H9 (cell line): ENCODE measurements around the gene BMP2K. TPM values are rescaled to one million over a fixed set of nuclear protein-coding genes. Genes with fewer than 3 reads are reported as not detected.

Source experiments
- DNase-seq: peaks from one replicate; pipeline ENCODE4 v3.0.0-alpha.2; 2017
- H2AFZ ChIP-seq: one replicate; pipeline ENCODE4 v1.6.1; 2013; ENCODE audit warnings: mild to moderate bottlenecking, low read length, control low read depth, moderate library complexity
- H2AK5ac ChIP-seq: 2 replicates; pipeline ENCODE4 v1.6.1; 2013; ENCODE audit warnings: low read length, control low read depth, mixed read lengths; ENCODE audit not compliant: insufficient read length
- H2BK120ac ChIP-seq: one replicate; pipeline ENCODE4 v1.6.1; 2013; ENCODE audit warnings: low read depth, mild to moderate bottlenecking, low read length, control low read depth, inconsistent platforms; ENCODE audit not compliant: poor library complexity, severe bottlenecking
- H2BK12ac ChIP-seq: 2 replicates; pipeline ENCODE4 v1.6.1; 2013; ENCODE audit warnings: low read length, control low read depth, mixed read lengths, low read depth; ENCODE audit not compliant: insufficient read length
- H2BK15ac ChIP-seq: 2 replicates; pipeline ENCODE4 v1.6.1; 2013; ENCODE audit warnings: low read depth, low read length, control low read depth
- H2BK20ac ChIP-seq: one replicate; pipeline ENCODE4 v1.6.1; 2013; ENCODE audit warnings: low read depth, mild to moderate bottlenecking, low read length, control low read depth, inconsistent platforms; ENCODE audit not compliant: poor library complexity, severe bottlenecking
- H2BK5ac ChIP-seq: 2 replicates; pipeline ENCODE4 v1.6.1; 2013; ENCODE audit warnings: low read length, control low read depth, mixed read lengths; ENCODE audit not compliant: insufficient read length
- H3K14ac ChIP-seq: 2 replicates; pipeline ENCODE4 v1.6.1; 2013; ENCODE audit warnings: low read length, control low read depth; ENCODE audit not compliant: insufficient read depth
- H3K18ac ChIP-seq: 2 replicates; pipeline ENCODE4 v1.6.1; 2013; ENCODE audit warnings: low read depth, mild to moderate bottlenecking, mixed read lengths, low read length, control low read depth; ENCODE audit not compliant: insufficient read length
- H3K23ac ChIP-seq: 2 replicates; pipeline ENCODE4 v1.6.1; 2013; ENCODE audit warnings: low read length, control low read depth, mixed read lengths, low read depth; ENCODE audit not compliant: insufficient read length
- H3K23me2 ChIP-seq: 2 replicates; pipeline ENCODE4 v1.6.1; 2013; ENCODE audit warnings: low read depth, mild to moderate bottlenecking, mixed read lengths, low read length, control low read depth; ENCODE audit not compliant: insufficient read length, poor library complexity, severe bottlenecking
- H3K27ac ChIP-seq: 2 replicates; pipeline ENCODE4 v1.5.1; 2013; ENCODE audit warnings: low read length, control low read depth, mixed read lengths, low read depth; ENCODE audit not compliant: insufficient read length
- H3K27me3 ChIP-seq: 2 replicates; pipeline ENCODE4 v1.6.1; 2013; ENCODE audit warnings: low read length, control low read depth, inconsistent platforms; ENCODE audit not compliant: insufficient read depth
- H3K4ac ChIP-seq: 2 replicates; pipeline ENCODE4 v1.6.1; 2013; ENCODE audit warnings: low read depth, mild to moderate bottlenecking, control low read depth, inconsistent platforms, low read length, moderate library complexity
- H3K4me1 ChIP-seq: 2 replicates; pipeline ENCODE4 v1.6.1; 2013; ENCODE audit warnings: low read length, control low read depth, inconsistent platforms; ENCODE audit not compliant: insufficient read depth
- H3K4me2 ChIP-seq: 2 replicates; pipeline ENCODE4 v1.6.1; 2013; ENCODE audit warnings: low read length, control low read depth, mixed read lengths; ENCODE audit not compliant: insufficient read length, insufficient read depth
- H3K56ac ChIP-seq: 2 replicates; pipeline ENCODE4 v1.6.1; 2013; ENCODE audit warnings: low read depth, mild to moderate bottlenecking, mixed read lengths, low read length, control low read depth; ENCODE audit not compliant: insufficient read length
- H3K79me1 ChIP-seq: 2 replicates; pipeline ENCODE4 v1.6.1; 2013; ENCODE audit warnings: low read depth, mild to moderate bottlenecking, moderate library complexity, low read length, control low read depth, inconsistent platforms; ENCODE audit not compliant: insufficient read depth, poor library complexity, severe bottlenecking
- H3K79me2 ChIP-seq: 2 replicates; pipeline ENCODE4 v1.6.1; 2013; ENCODE audit warnings: low read length, control low read depth, inconsistent platforms; ENCODE audit not compliant: insufficient read depth
- H3K9ac ChIP-seq: 2 replicates; pipeline ENCODE4 v1.6.1; 2013; ENCODE audit warnings: low read length, control low read depth, mixed read lengths; ENCODE audit not compliant: insufficient read length; ENCODE audit errors: extremely low read depth
- H3K9me3 ChIP-seq: one replicate; pipeline ENCODE4 v1.6.1; 2013; ENCODE audit warnings: low read depth, low read length, inconsistent platforms; ENCODE audit not compliant: control insufficient read depth
- H3T11ph ChIP-seq: one replicate; pipeline ENCODE4 v1.6.1; 2013; ENCODE audit warnings: mild to moderate bottlenecking, low read length, control low read depth, inconsistent platforms
- H4K20me1 ChIP-seq: one replicate; pipeline ENCODE4 v1.6.1; 2013; ENCODE audit not compliant: control insufficient read depth, insufficient read length, insufficient read depth
- H4K5ac ChIP-seq: 2 replicates; pipeline ENCODE4 v1.6.1; 2013; ENCODE audit warnings: low read depth, mild to moderate bottlenecking, mixed read lengths, low read length, control low read depth; ENCODE audit not compliant: insufficient read length
- H4K8ac ChIP-seq: replicated peaks from 2 replicates; pipeline ENCODE4 v1.6.1; 2013; ENCODE audit warnings: low read length, control low read depth, mixed read lengths, low read depth; ENCODE audit not compliant: insufficient read length
- H4K91ac ChIP-seq: 2 replicates; pipeline ENCODE4 v1.6.1; 2013; ENCODE audit warnings: low read depth, mild to moderate bottlenecking, moderate library complexity, mixed read lengths, low read length, control low read depth; ENCODE audit not compliant: insufficient read length
- H3K27ac Mint-ChIP-seq, 3 experiments: 2 replicates in 2 of 3; 3 replicates in 1 of 3; pipeline ENCODE4 v1.8.0; 2020 to 2021; ENCODE audit warnings: mixed read lengths in 3 of 3, mild to moderate bottlenecking in 1 of 3, moderate library complexity in 1 of 3
- H3K27me3 Mint-ChIP-seq: 2 replicates; pipeline ENCODE4 v1.8.0; 2021; ENCODE audit warnings: low read depth, mild to moderate bottlenecking, moderate library complexity, mixed read lengths
- H3K36me3 Mint-ChIP-seq, 3 experiments: 2 replicates in 2 of 3; 3 replicates in 1 of 3; pipeline ENCODE4 v1.8.0; 2020 to 2021; ENCODE audit warnings: low read depth in 3 of 3, mixed read lengths in 3 of 3; ENCODE audit not compliant: insufficient read depth in 1 of 3
- H3K4me1 Mint-ChIP-seq, 2 experiments: 2 replicates each; pipeline ENCODE4 v1.8.0; 2020; ENCODE audit warnings: mixed read lengths in 2 of 2
- H3K4me3 Mint-ChIP-seq, 2 experiments: 2 replicates in 1 of 2; 3 replicates in 1 of 2; pipeline ENCODE4 v1.8.0; 2020 to 2021; ENCODE audit warnings: mild to moderate bottlenecking in 2 of 2, mixed read lengths in 2 of 2, moderate library complexity in 1 of 2
- H3K9me3 Mint-ChIP-seq, 2 experiments: 2 replicates in 1 of 2; 3 replicates in 1 of 2; pipeline ENCODE4 v1.8.0; 2020; ENCODE audit warnings: mild to moderate bottlenecking in 2 of 2, mixed read lengths in 2 of 2, moderate library complexity in 1 of 2
- CTCF ChIP-seq: fragments of 200-600 bp; sonication (generic); conservative IDR thresholded peaks from 3 replicates; pipeline ENCODE4 v1.8.0; 2021; ENCODE audit warnings: antibody characterized with exemption, mild to moderate bottlenecking
- WGBS: extraction: QIAGEN DNeasy Blood & Tissue Kit; methylation state at CpG from one replicate; pipeline ENCODE4 v1.1.7; 2013; ENCODE audit warnings: missing lambda C conversion rate, low lambda C conversion rate, mixed read lengths; ENCODE audit not compliant: insufficient read length; ENCODE audit errors: extremely low coverage; 5-methylcytosine and 5-hydroxymethylcytosine counted together
- total RNA-seq: library from RNA; stranded (reverse); gene quantifications from 2 replicates; pipeline ENCODE4 v1.2.1, GENCODE V29; 2021

Gene BMP2K
- total RNA-seq, 1 experiment from 2014 or later: 26.4 TPM

- H2AFZ ChIP-seq: no peak overlapping the region
- no peak overlapping the region for H3K27ac ChIP-seq
- H3K4me2 ChIP-seq: no peak overlapping the region
- no peaks in the 10 kb centered on the region for H3K79me1 ChIP-seq
- H3K27ac Mint-ChIP-seq: no peak overlapping the region
- H3K56ac ChIP-seq: no peak overlapping the region
- H4K91ac ChIP-seq: no peak overlapping the region
- H3K9me3 ChIP-seq: no peaks in the 10 kb centered on the region
- peaks cover 5 to 26% (median 13%) of the 10 kb centered on the region in 3 experiments; a peak in 6 of 7 replicates for H3K36me3 Mint-ChIP-seq
- H3K18ac ChIP-seq: no peak overlapping the region
- H3T11ph ChIP-seq: no peak overlapping the region
- H3K27me3 Mint-ChIP-seq: no peaks in the 10 kb centered on the region
- no peak overlapping the region for H3K4ac ChIP-seq
- H3K23ac ChIP-seq: no peak overlapping the region
- no peak overlapping the region for H3K14ac ChIP-seq
- H2BK12ac ChIP-seq: no peak overlapping the region
- H3K4me3 Mint-ChIP-seq: no peak overlapping the region
- no peaks in the 10 kb centered on the region for H3K4me1 ChIP-seq
- no peaks in the 10 kb centered on the region for H3K4me1 Mint-ChIP-seq
- no peaks in the 10 kb centered on the region for H3K23me2 ChIP-seq
- H3K79me2 ChIP-seq: no peaks in the 10 kb centered on the region
- no peak overlapping the region for H2BK15ac ChIP-seq
- TF ChIP-seq CTCF: no peak
- no peak overlapping the region for H4K5ac ChIP-seq
- H2AK5ac ChIP-seq: no peak overlapping the region
- H4K20me1 ChIP-seq: no peaks in the 10 kb centered on the region
- no peak for DNase-seq
- no peak overlapping the region for H3K9ac ChIP-seq
- H3K9me3 Mint-ChIP-seq: no peaks in the 10 kb centered on the region
- H2BK20ac ChIP-seq: no peak overlapping the region
- H4K8ac ChIP-seq: no peak overlapping the region
- no peaks in the 10 kb centered on the region for H3K27me3 ChIP-seq
- H2BK120ac ChIP-seq: no peak overlapping the region
- WGBS: no CpG with 5 or more reads among the region's 2 CpGs
- no peak overlapping the region for H2BK5ac ChIP-seq
Measured at GRCh38 chr4:78863991-78864390, 87.8 kb downstream of the BMP2K start.
